ENCODE results near the gene UXT.

DNA sequence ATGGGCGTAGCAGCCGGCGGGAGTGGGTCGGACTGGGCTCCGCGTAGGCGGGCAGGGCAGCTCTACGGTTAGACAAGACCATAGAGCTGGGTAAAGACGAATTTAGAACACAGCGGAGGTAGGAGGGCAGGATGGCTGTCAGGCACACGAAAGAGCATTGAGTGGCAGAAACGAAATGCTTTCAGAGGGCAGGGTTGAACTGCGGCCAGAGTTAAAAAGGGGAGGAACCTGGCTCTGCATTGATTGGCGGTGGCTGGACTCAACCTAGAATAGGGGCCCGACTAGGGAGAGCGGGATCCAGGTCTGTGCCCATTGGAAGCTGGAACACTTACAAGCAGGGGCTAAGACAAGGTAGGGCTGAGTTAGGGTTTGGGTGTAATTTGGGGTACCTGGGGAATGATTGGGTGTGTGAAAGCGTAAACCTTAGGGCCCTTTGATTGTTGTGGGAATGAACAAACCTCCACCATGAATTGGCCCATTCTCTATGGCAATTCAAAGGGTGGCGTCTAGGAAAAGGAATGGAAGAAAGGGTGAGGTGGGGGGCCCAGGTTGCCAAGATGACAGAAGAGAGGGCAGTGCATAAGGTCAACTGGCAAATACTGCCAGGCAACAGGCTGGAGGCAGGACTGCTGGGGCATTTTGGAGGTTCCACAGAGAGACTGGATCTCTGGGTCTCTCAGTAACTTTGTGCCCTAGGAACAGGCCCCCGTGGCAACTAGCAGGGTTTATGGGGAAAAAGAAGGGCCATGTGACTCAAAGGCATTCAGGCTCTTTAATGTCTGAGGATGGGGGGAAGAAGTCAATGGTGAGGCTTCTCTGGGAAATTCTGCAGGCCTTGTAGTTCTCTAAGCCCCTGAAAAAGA lies 7.7 kb downstream of the UXT start:
- no peak for TF ChIP-seq CTCF (conservative IDR thresholded peaks at IDR 0.05 in 1 of 2, IDR thresholded peaks at IDR 0.05 in 1 of 2; ENCODE audit: low read depth in 1 of 2, low read length in 2 of 2)
- no peak for TF ChIP-seq EZH2 (IDR thresholded peaks at IDR 0.05; ENCODE audit: low read length, missing control alignments)
